Esophagus squamous epithelium (tissue), 5 donors: ENCODE data around the gene RAB35. TPM values are rescaled to one million over a fixed set of nuclear protein-coding genes. Genes with fewer than 3 reads are reported as not detected.
A peak's percentile ranks its signal among the peaks of the same experiment; 100 is the strongest.

ENCODE experiments used
- DNase-seq: peaks from one replicate; lab custom pipeline; 2025; lab: John Stamatoyannopoulos, UW
- H3K27ac ChIP-seq, 4 donors: fragments of 200-600 bp; sonication (generic); one replicate each; pipeline ENCODE4 v1.5.1; 2016 to 2019; ENCODE audit warnings: mild to moderate bottlenecking in 1 of 4
- H3K27me3 ChIP-seq, 4 donors: fragments of 200-600 bp; sonication (generic); 1 replicate in 3 of 4; 2 replicates in 1 of 4; pipeline versions ENCODE4 v1.5.1 to v1.6.0; 2017 to 2021; ENCODE audit warnings: antibody characterized with exemption in 1 of 4
- H3K36me3 ChIP-seq, 3 donors: fragments of 200-600 bp; sonication (generic); one replicate each; pipeline ENCODE4 v1.5.1; 2016 to 2019
- H3K4me1 ChIP-seq, 3 donors: fragments of 200-600 bp; sonication (generic); one replicate each; pipeline ENCODE4 v1.5.1; 2017 to 2019
- H3K4me3 ChIP-seq, 4 donors: fragments of 200-600 bp; sonication (generic); 1 replicate in 3 of 4; 2 replicates in 1 of 4; pipeline ENCODE4 v1.5.1; 2016 to 2019; ENCODE audit warnings: mild to moderate bottlenecking in 2 of 4, moderate library complexity in 1 of 4
- H3K9me3 ChIP-seq, 3 donors: fragments of 200-600 bp; sonication (generic); one replicate each; pipeline ENCODE4 v1.5.1; 2016 to 2019
- CTCF ChIP-seq, 6 experiments: fragments of 450-650 bp in 4 of 6; fragments of 200-600 bp in 2 of 6; sonication (generic) in 2 of 6; IDR thresholded peaks; one replicate each; pipeline ENCODE4 v1.5.1; 2016 to 2019; ENCODE audit warnings: antibody characterized with exemption in 6 of 6, mild to moderate bottlenecking in 4 of 6, moderate library complexity in 4 of 6
- POLR2A ChIP-seq, 4 donors: fragments of 450-650 bp; IDR thresholded peaks; one replicate each; pipeline ENCODE4 v1.6.1; 2017; ENCODE audit warnings: antibody characterized with exemption in 4 of 4, mild to moderate bottlenecking in 4 of 4, moderate library complexity in 3 of 4
- WGBS, 2 donors: methylation state at CpG; one replicate each; pipeline ENCODE4 v1.1.5; 2018; 5-methylcytosine and 5-hydroxymethylcytosine counted together
- intact Hi-C: fragments of 100-400 bp; cut with DNase I; formaldehyde crosslinking; loops from one replicate; pipeline ENCODE4 v1.15.0; 2022
- total RNA-seq, 4 donors: library from RNA; depleted of rRNA; stranded (reverse); fragments of >200 nt; gene quantifications; one replicate each; pipeline ENCODE4 v1.1.0, GENCODE V29; 2016
- donor health status: DM: yes; HTN: yes; CAD: no.

RAB35 gene
- total RNA-seq, 4 donors from 2014 or later = 25.8 to 38.9 (median 32.0) TPM

GRCh38 chr12:120055231-120056000 lies 61.1 kb downstream of the RAB35 start:
- intact Hi-C loops = no loop called here
- Histone ChIP-seq H3K27me3 (no peaks in the 10 kb centered on the region), H3K9me3 (no peaks in the 10 kb centered on the region), H3K4me3 (no peak overlapping the region), H3K27ac (peak overlapping the region in 3 of 4 donors; percentile 59 to 84 (median 82)), H3K36me3 (no peaks in the 10 kb centered on the region), H3K4me1 (peaks cover 0 to 38% (median 5%) of the 10 kb centered on the region in 3 donors)
- no peak for DNase-seq
- TF ChIP-seq POLR2A (IDR thresholded peaks at IDR 0.05) = no peak
- 36 to 44% methylated on average over 2 of the region's 2 CpGs for WGBS, 2 donors

GRCh38 chr12:120054293-120054692 lies 62.3 kb downstream of the RAB35 start:
- DNase-seq = no peak
- no peak for TF ChIP-seq CTCF (IDR thresholded peaks at IDR 0.05)
- TF ChIP-seq POLR2A (IDR thresholded peaks at IDR 0.05) = no peak
- Histone ChIP-seq H3K27ac (peak overlapping the region in 3 of 4 donors; percentile 59 to 84 (median 82)), H3K36me3 (no peaks in the 10 kb centered on the region), H3K27me3 (no peaks in the 10 kb centered on the region), H3K4me3 (no peak overlapping the region), H3K4me1 (peaks cover 0 to 30% (median 2%) of the 10 kb centered on the region in 3 donors), H3K9me3 (no peaks in the 10 kb centered on the region)
- 43 to 47% methylated on average over 4 of the region's 4 CpGs for WGBS, 2 donors
- intact Hi-C loops = no loop called here

DNA sequence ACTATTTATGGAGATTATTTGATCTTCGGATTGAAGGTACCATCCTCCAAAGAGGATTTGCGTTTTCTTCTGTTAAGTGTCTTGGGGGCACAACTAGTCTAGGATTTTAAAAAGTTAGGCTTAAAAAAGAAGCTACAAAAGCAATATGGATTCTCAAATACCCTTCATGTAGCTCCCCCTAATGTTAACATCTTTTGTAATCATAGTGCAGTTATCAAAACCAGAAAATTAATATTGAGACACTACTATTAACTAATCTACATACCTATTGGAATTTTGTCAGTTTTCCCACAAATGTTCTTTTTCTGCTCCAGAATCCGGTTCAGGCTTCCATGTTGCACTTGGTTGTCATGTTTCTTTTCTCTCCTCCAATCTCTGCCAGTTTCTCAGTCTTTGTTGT lies 65.0 kb downstream of the RAB35 start:
- H3K27ac ChIP-seq = no peak overlapping the region
- H3K9me3 ChIP-seq = no peaks in the 10 kb centered on the region
- no peak overlapping the region for H3K4me3 ChIP-seq
- peaks cover 0 to 32% (median 2%) of the 10 kb centered on the region in 3 donors for H3K4me1 ChIP-seq
- TF ChIP-seq CTCF (IDR thresholded peaks at IDR 0.05) (no peak), POLR2A (IDR thresholded peaks at IDR 0.05) (no peak)
- no peaks in the 10 kb centered on the region for H3K27me3 ChIP-seq
- no peak for DNase-seq
- 93% methylated on average over 3 of the region's 3 CpGs for WGBS, 2 donors
- no peaks in the 10 kb centered on the region for H3K36me3 ChIP-seq
- intact Hi-C loops = no loop called here

DNA sequence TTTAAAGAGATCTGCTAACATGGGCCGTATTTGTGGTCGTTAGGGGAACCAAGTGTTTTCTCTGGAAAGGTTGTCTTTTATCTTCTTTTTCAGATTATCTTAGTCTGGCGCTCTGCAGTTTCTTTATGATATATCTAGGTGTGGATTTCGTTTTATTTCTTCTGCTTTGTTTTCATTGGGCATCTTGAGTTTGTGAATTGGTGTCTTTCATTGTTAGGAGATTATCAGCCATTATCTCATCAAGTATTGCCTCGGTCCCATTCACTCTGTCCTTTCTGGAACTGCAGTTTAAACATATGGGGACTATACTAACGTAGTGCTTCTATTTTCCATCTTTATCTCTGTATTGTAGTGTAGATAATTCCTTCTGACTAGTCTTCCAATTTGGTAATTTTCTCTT lies 67.1 kb downstream of the RAB35 start:
- intact Hi-C loops = no loop called here
- 77 to 91% methylated on average over 6 of the region's 6 CpGs for WGBS, 2 donors
- no peaks in the 10 kb centered on the region for H3K9me3 ChIP-seq

DNA sequence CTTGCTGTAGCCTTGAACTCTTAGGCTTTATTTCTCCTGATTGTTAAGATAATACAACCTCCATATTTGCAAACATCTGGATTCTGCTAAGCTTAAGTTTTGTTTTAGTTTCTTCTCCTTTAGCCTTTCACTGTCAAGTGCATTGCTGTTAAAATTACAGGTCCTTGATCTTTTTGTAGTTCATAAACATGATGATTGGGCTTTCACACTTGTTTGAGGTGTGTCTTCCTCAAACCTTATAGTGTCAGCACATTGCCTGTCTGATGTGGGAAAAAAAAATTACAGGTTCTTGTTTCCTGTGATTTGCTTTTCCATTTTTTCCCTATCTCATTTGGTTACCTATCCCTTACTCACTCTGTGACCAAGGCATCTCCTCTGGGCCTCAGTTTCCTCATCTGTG lies 68.3 kb downstream of the RAB35 start:
- no peak for TF ChIP-seq POLR2A (IDR thresholded peaks at IDR 0.05)
- no peak for TF ChIP-seq CTCF (IDR thresholded peaks at IDR 0.05)
- no peaks in the 10 kb centered on the region for H3K27me3 ChIP-seq
- no peak for DNase-seq
- no peaks in the 10 kb centered on the region for H3K9me3 ChIP-seq
- H3K4me1 ChIP-seq = peaks cover 0 to 12% (median 0%) of the 10 kb centered on the region in 3 donors
- H3K27ac ChIP-seq = no peak overlapping the region
- H3K36me3 ChIP-seq = no peaks in the 10 kb centered on the region
- intact Hi-C loops = no loop called here
- no peak overlapping the region for H3K4me3 ChIP-seq

More for the DNA sequence above, 67.1 kb downstream of the RAB35 start:
- H3K27ac ChIP-seq = no peak overlapping the region
- TF ChIP-seq CTCF (IDR thresholded peaks at IDR 0.05) (no peak), POLR2A (IDR thresholded peaks at IDR 0.05) (no peak)
- H3K4me1 ChIP-seq = peaks cover 0 to 11% (median 0%) of the 10 kb centered on the region in 3 donors
- no peaks in the 10 kb centered on the region for H3K27me3 ChIP-seq
- no peaks in the 10 kb centered on the region for H3K36me3 ChIP-seq
- no peak for DNase-seq
- H3K4me3 ChIP-seq = no peak overlapping the region
